NCI-H524 treated with DMSO at 0.1 percent for 48 hours (cell line): Measurements from ENCODE around the gene PCF11.
"Not testable (repeated sequence)": the region's sequence is repeated elsewhere in the genome, so short reads cannot be mapped to it uniquely, and the experiment has no call there.

Experiments used
- DNase-seq: peaks from one replicate; lab custom pipeline; 2025; lab: John Stamatoyannopoulos, UW

PCF11 gene, protein sequence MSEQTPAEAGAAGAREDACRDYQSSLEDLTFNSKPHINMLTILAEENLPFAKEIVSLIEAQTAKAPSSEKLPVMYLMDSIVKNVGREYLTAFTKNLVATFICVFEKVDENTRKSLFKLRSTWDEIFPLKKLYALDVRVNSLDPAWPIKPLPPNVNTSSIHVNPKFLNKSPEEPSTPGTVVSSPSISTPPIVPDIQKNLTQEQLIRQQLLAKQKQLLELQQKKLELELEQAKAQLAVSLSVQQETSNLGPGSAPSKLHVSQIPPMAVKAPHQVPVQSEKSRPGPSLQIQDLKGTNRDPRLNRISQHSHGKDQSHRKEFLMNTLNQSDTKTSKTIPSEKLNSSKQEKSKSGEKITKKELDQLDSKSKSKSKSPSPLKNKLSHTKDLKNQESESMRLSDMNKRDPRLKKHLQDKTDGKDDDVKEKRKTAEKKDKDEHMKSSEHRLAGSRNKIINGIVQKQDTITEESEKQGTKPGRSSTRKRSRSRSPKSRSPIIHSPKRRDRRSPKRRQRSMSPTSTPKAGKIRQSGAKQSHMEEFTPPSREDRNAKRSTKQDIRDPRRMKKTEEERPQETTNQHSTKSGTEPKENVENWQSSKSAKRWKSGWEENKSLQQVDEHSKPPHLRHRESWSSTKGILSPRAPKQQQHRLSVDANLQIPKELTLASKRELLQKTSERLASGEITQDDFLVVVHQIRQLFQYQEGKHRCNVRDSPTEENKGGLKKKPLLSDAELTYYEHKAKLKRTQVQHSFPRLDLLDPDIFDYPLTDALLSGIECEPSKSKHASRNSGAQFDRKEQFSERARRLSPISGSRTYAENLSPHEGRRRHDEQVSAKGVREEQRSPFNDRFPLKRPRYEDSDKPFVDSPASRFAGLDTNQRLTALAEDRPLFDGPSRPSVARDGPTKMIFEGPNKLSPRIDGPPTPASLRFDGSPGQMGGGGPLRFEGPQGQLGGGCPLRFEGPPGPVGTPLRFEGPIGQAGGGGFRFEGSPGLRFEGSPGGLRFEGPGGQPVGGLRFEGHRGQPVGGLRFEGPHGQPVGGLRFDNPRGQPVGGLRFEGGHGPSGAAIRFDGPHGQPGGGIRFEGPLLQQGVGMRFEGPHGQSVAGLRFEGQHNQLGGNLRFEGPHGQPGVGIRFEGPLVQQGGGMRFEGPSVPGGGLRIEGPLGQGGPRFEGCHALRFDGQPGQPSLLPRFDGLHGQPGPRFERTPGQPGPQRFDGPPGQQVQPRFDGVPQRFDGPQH (N-terminal part only)

DNA sequence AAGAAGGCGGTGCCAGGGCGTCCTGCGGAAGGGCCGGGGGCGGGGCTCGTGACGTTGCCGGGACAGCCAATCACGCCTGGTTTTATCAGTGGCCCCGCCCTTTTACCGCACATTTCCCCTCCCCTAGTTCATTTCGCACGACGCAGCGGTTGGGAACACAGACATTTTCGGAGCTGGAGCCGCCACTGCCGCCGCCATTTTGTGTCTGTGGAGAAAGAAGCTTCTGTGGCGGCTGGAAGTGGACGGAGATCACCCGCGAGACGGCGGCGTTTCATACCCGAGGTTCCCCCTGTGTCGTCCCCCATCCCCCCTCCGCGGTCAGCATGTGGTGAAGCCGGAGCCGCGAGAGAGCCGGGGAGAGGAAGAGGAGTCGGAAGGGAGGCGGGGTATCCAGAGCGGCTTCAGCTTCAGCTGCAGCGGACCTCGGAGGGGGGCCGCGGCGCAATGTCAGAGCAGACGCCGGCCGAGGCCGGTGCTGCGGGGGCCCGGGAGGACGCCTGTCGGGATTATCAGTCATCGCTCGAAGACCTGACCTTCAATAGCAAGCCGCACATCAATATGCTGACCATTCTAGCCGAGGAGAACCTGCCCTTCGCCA lies at the start of gene PCF11:
Gene PCF11 (plus strand): TSS at position 136 of the 598 bp plus-strand sequence. CDS start 309 bp downstream, at position 445.
- no peak for DNase-seq

- DNase-seq: no peak
Observed at GRCh38 chr11:83112886-83113285, 44.0 kb upstream of the PCF11 start.

- no peak for DNase-seq
Observed at GRCh38 chr11:83115026-83115425, 41.9 kb upstream of the PCF11 start.

DNA sequence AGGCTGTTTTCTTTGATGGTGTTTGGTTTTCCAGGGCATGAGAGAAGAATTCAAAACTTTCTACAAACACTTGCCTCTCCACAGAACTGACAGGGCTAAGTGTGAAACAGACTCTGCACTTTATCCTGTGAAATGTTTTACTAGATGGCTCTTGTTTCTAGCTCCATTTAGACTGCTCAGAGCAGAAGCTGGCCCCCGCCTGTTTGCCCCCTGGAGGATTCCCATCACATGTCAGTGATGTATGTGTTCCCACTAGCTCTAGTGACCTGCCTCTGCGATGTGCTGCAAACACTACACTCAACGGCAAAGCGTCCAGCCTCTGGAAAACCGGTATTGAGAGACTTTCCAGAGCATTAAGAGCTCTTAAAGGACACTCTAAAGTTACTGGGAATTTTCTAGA lies 41.4 kb upstream of the PCF11 start:
- no peak for DNase-seq

DNA sequence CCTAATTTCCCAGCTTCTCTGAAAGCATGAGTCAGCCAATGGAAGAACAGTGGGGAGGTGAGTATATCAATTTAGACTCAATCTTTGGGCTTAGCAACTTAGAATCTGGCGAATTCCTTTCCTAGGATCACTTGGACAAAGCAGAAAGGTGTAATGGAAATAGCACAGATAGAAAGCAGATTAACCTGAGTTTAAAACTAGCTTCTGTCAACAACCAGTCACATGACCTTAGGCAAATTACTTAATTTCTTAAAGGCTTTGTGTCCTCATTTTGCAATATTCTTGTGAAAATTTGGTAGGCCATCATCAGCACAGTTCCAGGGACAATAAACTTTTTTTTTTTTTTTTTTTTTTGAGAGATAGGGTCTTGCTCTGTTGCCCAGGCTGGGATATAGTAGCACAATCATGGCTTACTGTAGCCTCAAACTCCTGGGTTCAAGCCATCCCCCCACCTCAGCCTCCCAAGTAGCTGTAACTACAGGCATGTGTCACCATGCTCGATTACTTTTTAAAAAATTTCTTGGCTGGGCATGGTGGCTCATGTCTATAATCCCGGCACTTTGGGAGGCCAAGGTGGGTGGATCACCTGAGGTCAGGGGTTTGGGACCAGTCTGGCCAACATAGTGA lies 40.8 kb upstream of the PCF11 start:
- no peak for DNase-seq

GRCh38 chr11:83118814-83119213 lies 38.1 kb upstream of the PCF11 start:
- DNase-seq: no peak

DNA sequence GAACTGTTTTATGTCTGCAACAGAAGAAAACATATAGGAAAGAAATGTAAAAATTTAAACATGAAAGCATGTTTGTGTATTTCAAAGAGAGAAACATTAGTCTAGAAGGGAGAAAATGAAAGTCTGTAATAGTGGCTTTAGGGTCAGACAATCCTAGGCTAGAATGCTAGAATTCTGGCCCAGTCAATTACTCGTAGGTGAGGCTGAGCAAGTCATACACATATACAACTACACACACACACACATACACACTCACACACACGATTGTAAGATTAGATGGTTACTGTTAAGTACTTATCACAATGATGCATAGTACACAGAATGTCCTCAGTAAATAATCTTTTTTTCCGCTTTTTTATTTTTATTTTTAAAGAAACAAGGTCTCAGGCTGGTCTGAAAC lies 37.7 kb upstream of the PCF11 start:
- DNase-seq: no peak

- no peak for DNase-seq
Observed at GRCh38 chr11:83120327-83120726, 36.6 kb upstream of the PCF11 start.

DNA sequence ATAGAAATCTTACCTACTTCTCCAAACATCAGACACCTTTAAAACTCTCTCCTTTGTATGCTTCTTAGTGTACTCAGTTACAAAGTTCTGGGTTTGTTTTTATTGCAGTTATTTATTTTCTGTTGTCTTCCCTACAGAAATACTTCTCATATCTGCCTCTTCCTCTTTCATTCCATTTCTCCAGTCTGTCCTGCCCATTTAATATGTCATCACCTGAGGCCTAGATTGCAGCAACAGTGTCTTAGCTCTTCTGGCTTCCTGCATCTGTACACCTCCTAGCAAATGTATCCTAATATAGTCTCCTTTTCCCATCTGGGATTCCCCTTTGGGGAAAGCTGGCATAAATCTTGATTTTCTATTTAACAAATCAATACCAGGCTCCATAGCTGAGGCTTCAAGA lies 34.9 kb upstream of the PCF11 start:
- DNase-seq: no peak

DNA sequence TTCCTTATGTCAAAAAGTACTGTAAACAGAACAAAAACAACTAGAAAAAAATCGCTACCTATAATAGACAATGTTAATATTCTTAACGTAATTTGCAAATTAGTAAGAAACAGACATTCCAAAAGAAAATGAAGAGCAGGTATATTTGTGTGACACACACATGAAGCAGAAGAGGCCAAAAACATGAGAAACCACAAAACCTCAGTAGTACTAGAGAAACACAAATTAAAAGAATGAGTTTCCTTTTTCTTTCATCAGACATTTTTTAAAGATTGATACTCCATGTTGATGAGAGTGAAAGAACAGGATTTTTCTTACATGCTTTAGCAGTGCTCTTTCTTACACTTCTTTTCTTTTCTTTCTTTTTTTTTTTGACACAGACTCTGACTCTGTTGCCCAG lies 34.2 kb upstream of the PCF11 start:
- no peak for DNase-seq

- no peak for DNase-seq
Observed at GRCh38 chr11:83124636-83125424, 32.1 kb upstream of the PCF11 start.

GRCh38 chr11:83125577-83125976 lies 31.4 kb upstream of the PCF11 start:
- DNase-seq: no peak

DNA sequence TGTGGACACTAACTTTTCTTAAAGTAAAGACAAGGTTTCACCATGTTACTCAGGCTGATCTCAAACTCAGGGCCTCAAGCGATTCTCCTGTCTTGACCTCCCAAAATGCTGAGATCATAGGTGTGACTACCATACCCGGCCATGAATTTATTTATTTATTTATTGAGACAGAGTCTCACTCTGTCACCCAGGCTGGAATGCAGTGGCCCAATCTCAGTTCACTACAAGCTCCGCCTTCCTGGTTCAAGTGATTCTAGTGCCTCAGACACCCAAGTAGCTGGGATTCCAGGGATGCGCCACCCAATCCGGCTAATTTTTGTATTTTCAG lies 29.7 kb upstream of the PCF11 start:
- DNase-seq: no peak

DNA sequence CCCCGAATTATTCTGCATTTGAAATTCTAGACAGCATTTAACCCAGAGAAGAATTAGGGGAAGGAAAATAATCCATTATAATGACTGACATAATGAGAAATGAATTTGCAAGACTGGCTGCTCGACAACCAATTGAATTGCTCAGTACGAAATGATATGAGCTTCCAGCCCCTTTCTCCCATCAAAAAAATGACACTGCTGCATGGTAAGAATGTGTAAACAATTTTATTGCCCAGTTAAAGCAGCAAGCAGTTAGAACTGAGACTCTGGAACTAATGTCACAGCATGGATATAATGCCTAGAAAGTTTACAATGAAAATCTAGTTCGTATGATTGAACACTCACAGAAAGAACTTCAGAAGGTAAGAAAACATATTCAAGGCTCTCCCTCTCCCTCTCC lies 24.7 kb upstream of the PCF11 start:
- no peak for DNase-seq

GRCh38 chr11:83133266-83133665 lies 23.7 kb upstream of the PCF11 start:
- not testable (repeated sequence) for DNase-seq

- DNase-seq: no peak
Observed at GRCh38 chr11:83139310-83139709, 17.6 kb upstream of the PCF11 start.

DNA sequence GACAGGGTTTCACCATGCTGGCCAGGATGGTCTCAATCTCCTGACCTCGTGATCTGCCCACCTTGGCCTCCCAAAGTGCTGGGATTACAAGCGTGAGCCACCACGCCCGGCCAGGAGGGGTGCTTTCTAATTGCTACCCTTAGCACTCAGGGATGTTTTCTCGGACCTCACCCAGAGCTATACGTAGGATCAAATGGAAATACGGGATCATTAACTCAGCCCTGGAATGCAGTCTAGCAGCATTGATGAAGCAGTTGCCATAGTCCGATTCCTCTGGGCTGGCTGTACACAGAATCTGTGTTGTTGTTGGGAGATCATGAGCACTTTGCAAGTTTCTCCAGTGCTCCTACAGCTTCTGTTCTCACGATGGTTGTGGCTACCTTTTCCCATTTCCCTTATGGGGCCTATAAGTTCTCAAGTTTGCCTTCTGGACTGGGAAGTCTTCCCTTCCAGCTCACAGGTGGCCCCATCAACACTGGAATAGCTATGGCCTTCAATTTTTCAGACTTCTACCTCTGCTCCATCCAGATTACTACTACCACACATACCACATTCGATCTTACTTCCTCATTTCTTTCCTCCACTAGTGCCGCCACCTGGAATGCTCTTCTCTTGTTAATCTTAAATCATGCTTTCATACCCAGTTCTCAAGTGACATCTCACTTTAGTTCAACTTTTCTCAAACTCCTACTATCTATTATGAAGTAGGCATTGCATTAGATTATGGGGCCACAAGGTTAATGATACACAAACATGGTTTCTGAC lies 16.1 kb upstream of the PCF11 start:
- no peak for DNase-seq

DNA sequence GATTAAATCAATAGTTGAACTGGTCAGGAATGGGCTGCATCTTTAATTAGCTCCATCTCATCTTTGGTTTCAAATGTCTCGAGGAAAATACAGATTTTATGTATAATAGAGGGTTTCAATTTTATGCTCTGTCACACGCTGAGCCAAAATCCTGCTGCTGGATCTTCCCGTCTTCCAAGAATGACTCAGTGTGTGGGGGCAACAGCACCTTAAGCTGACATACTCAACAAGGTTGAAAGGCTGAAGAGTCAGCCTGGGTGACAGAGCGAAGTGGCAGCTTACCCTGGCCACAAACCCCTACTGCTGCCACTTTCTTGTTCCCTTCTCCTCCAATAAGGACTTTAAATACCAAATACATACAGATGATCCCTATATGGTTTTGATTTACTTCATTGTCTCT lies 9.0 kb upstream of the PCF11 start:
- DNase-seq: no peak

GRCh38 chr11:83150450-83150849 lies 6.5 kb upstream of the PCF11 start:
- DNase-seq: no peak
